Testis (tissue), 3 donors: ENCODE data around the gene MCM5. TPM values are rescaled to one million over a fixed set of nuclear protein-coding genes. Genes with fewer than 3 reads are reported as not detected.
"Not testable (repeated sequence)": the region's sequence is repeated elsewhere in the genome, so short reads cannot be mapped to it uniquely, and the experiment has no call there.

Source experiments
- DNase-seq: peaks from one replicate; pipeline ENCODE4 v3.0.0-alpha.2; 2019
- H3K27ac ChIP-seq, 2 donors: fragments of 200-600 bp; sonication (generic); one replicate each; pipeline ENCODE4 v1.5.1; 2019
- H3K27me3 ChIP-seq: fragments of 200-600 bp; sonication (generic); one replicate; pipeline ENCODE4 v1.5.1; 2019
- H3K36me3 ChIP-seq: fragments of 200-600 bp; sonication (generic); one replicate; pipeline ENCODE4 v1.5.1; 2017; ENCODE audit warnings: low read depth; ENCODE audit errors: missing control alignments
- H3K4me1 ChIP-seq: fragments of 200-600 bp; sonication (generic); one replicate; pipeline ENCODE4 v1.5.1; 2019
- H3K4me3 ChIP-seq, 2 donors: fragments of 200-600 bp; sonication (generic); one replicate each; pipeline ENCODE4 v1.5.1; 2017 to 2019
- H3K9me3 ChIP-seq: fragments of 200-600 bp; sonication (generic); one replicate; pipeline ENCODE4 v1.5.1; 2017
- POLR2A ChIP-seq: fragments of 450-650 bp; IDR thresholded peaks from one replicate; pipeline ENCODE4 v1.6.1; 2017; ENCODE audit warnings: antibody characterized with exemption, mild to moderate bottlenecking, moderate library complexity
- WGBS, 2 donors: methylation state at CpG; one replicate each; pipeline ENCODE4 v1.1.5; 2018; 5-methylcytosine and 5-hydroxymethylcytosine counted together
- intact Hi-C: fragments of 100-400 bp; cut with DNase I; formaldehyde crosslinking; loops from one replicate; pipeline ENCODE4 v1.15.1; 2023; ENCODE audit warnings: low total_unique reads
- polyA plus RNA-seq: library from polyadenylated mRNA; stranded (reverse); fragments of 350-450 nt; fragmentation: Illumina TruSeq; extraction: RNeasy Lipid Tissue Mini Kit (QIAGEN cat#74804); gene quantifications from one replicate; pipeline ENCODE4 v1.2.3, GENCODE V29; 2014; ENCODE audit warnings: low read depth, low replicate concordance; ENCODE audit not compliant: insufficient read depth
- total RNA-seq, 2 donors: library from RNA; depleted of rRNA; stranded (reverse); fragments of >200 nt; gene quantifications; one replicate each; pipeline ENCODE4 v1.2.3, GENCODE V29; 2016
- TF ChIP-seq, protein P1 (sequence below), 3 experiments: fragments of 450-650 bp in 2 of 3; fragments of 200-600 bp in 1 of 3; sonication (generic) in 1 of 3; IDR thresholded peaks; one replicate each; pipeline ENCODE4 v1.5.1; 2016 to 2019; ENCODE audit warnings: antibody characterized with exemption in 3 of 3, mild to moderate bottlenecking in 2 of 3, moderate library complexity in 1 of 3

Gene MCM5
- total and polyA plus RNA-seq, 3 donors from 2014 or later = 34.3 to 49.6 (median 42.1) TPM

DNA sequence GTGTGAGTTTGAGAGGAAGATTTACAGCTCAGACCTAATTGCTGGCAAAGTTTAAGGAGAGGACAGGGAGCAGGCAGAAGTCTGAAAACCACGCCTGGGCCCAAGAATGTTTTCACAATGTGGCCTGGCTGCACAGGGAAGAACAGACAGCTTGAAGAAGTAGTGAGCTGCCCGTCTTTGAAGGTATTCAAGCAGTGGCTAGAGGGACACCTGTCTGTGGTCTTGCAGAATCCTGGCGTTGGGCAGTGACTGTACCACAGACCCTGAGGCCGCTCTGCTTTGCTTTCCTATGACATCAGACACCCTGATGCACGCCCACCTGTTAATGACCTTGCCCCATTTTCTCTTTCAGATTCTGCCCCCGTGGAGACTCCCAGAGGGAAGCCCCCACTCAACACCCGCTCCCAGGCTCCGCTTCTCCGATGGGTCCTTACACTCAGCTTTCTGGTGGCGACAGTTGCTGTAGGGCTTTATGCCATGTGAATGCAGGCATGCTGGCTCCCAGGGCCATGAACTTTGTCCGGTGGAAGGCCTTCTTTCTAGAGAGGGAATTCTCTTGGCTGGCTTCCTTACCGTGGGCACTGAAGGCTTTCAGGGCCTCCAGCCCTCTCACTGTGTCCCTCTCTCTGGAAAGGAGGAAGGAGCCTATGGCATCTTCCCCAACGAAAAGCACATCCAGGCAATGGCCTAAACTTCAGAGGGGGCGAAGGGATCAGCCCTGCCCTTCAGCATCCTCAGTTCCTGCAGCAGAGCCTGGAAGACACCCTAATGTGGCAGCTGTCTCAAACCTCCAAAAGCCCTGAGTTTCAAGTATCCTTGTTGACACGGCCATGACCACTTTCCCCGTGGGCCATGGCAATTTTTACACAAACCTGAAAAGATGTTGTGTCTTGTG, 6.6 kb upstream of the MCM5 start:
- no peak for DNase-seq
- Histone ChIP-seq H3K27me3 (no peaks in the 10 kb centered on the region), H3K4me1 (peaks cover 35% of the 10 kb centered on the region), H3K9me3 (no peaks in the 10 kb centered on the region), H3K36me3 (no peaks in the 10 kb centered on the region), H3K4me3 (no peak overlapping the region), H3K27ac (peak overlapping the region; percentile 76 to 81)
- WGBS, 2 donors = 44 to 68% methylated on average over 14 to 16 of the region's 16 CpGs
- TF ChIP-seq, protein P1, sequence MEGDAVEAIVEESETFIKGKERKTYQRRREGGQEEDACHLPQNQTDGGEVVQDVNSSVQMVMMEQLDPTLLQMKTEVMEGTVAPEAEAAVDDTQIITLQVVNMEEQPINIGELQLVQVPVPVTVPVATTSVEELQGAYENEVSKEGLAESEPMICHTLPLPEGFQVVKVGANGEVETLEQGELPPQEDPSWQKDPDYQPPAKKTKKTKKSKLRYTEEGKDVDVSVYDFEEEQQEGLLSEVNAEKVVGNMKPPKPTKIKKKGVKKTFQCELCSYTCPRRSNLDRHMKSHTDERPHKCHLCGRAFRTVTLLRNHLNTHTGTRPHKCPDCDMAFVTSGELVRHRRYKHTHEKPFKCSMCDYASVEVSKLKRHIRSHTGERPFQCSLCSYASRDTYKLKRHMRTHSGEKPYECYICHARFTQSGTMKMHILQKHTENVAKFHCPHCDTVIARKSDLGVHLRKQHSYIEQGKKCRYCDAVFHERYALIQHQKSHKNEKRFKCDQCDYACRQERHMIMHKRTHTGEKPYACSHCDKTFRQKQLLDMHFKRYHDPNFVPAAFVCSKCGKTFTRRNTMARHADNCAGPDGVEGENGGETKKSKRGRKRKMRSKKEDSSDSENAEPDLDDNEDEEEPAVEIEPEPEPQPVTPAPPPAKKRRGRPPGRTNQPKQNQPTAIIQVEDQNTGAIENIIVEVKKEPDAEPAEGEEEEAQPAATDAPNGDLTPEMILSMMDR (IDR thresholded peaks at IDR 0.05) = no peak
- TF ChIP-seq POLR2A = no peak
- intact Hi-C loops = no loop called here

DNA sequence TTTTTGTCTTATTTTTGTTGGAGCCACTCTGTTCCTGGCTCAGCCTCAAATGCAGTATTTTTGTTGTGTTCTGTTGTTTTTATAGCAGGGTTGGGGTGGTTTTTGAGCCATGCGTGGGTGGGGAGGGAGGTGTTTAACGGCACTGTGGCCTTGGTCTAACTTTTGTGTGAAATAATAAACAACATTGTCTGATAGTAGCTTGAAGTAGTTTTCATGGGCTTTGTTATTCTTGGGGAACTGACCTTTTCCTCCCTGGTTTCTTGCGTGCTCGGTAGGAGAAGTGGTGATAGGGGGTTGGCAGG, 6.0 kb upstream of the MCM5 start:
- Histone ChIP-seq H3K4me3 (no peak overlapping the region), H3K27ac (peak overlapping the region; percentile 76 to 81), H3K27me3 (no peaks in the 10 kb centered on the region), H3K4me1 (peaks cover 35% of the 10 kb centered on the region), H3K36me3 (no peaks in the 10 kb centered on the region), H3K9me3 (no peaks in the 10 kb centered on the region)
- intact Hi-C loops = no loop called here
- WGBS, 2 donors = 31 to 35% methylated on average over 4 of the region's 4 CpGs
- peak; percentile 81 for DNase-seq
- TF ChIP-seq, protein P1 (IDR thresholded peaks at IDR 0.05) = no peak
- no peak for TF ChIP-seq POLR2A

DNA sequence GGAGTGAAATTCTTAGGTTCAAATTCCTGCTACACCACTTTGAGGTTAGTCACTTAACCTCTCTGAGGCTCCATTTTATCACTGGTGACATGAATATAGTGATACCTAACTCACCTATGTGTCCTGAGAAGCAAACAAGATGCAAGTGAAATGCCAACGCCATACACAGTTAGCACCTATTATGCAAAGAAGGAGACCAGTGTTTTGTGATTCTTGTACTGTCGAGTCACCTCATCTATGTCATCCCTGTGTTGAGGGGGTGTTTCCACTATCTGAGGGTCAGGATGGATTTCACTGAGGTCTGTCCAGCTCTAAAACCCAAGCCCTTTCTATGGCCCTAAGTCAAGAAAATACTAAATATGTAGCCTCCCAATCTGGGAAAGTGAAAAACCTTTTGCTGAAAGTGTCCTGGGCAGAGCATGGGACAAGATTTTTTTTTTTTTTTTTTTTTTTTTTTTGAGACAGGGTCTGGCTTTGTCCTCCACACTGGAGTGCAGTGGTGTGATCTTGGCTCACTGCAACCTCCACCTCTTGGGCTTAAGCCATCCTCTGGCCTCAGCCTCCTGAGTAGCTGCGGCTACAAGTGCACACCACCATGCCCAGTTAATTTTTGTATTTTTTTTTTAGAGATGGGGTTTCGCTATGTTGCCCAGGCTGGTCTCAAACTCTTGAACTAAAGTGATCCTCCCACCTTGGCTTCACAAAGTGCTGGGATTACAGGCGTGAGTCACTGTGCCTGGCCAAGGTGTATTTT, 5.0 kb upstream of the MCM5 start:
- intact Hi-C loops = no loop called here
- Histone ChIP-seq H3K36me3 (no peaks in the 10 kb centered on the region), H3K27me3 (no peaks in the 10 kb centered on the region), H3K9me3 (no peaks in the 10 kb centered on the region), H3K4me1 (peaks cover 40% of the 10 kb centered on the region), H3K27ac (peak overlapping the region in 1 of 2 donors; percentile 76), H3K4me3 (no peak overlapping the region)
- no peak for DNase-seq
- TF ChIP-seq, protein P1 (IDR thresholded peaks at IDR 0.05) = no peak
- TF ChIP-seq POLR2A = no peak
- 84 to 85% methylated on average over 5 of the region's 5 CpGs for WGBS, 2 donors

DNA sequence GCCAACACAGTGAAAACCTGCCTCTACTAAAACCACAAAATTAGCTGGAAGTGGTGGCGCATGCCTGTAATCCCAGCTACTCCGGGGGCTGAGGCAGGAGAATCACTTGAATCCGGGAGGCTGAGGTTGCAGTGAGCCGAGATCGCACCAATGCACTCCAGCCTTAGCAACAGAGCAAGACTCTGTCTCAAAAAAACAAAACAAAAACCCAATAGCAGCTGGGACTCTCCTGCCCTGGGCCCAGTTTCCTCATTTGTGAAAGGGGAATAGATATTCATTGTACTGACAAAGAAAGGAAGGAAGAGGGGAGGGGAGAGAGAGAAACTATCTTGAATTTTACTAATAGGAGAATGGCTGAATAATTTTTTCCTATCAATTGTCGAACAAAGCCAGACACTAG, 3.3 kb upstream of the MCM5 start:
- WGBS, 2 donors = 51 to 69% methylated on average over 3 to 6 of the region's 6 CpGs
- H3K9me3 ChIP-seq, DNase-seq, H3K36me3 ChIP-seq, H3K4me3 ChIP-seq, intact Hi-C loops, H3K27me3 ChIP-seq: not testable (repeated sequence)
- Histone ChIP-seq H3K4me1 (peaks cover 48% of the 10 kb centered on the region), H3K27ac (peak overlapping the region; percentile 12 to 27)

DNA sequence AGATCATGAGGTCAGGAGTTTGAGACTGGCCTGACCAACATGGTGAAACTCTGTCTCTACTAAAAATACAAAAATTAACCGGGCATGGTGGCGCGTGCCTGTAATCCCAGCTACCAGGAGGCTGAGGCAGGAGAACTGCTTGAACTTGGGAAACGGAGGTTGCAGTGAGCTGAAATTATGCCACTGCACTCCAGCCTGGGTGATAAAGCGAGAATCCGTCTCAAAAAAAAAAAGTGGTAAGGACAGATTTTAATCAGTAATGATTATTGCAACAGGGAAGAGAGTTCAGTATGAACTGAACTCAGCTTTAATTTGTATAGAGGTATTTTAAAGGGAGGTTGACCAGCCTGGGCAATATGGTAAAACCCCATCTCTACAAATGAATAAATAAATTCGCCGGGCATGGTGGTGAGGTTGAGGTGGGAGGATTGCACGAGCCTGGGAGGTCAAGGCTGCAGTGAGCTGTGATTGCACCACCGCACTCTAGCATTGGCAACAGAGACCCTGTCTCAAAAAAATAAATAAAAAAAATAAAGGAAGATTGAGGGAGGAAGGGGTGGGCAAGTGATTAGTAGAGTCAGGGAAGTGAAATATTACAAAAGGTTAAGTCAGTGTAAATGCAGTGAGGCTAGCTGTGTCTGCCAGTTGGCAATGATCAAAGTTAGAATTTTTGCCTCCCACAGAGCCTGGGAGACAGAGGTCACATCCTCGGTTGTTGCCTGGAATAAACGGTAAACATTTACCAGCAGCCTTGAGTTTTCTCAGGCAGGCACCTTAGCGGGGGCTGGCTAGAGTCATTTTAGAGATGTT, 2.6 kb upstream of the MCM5 start:
- Histone ChIP-seq H3K4me1 (peaks cover 48% of the 10 kb centered on the region), H3K36me3 (no peaks in the 10 kb centered on the region), H3K27ac (peak overlapping the region; percentile 27 to 40), H3K9me3 (no peaks in the 10 kb centered on the region), H3K4me3 (no peak overlapping the region), H3K27me3 (no peaks in the 10 kb centered on the region)
- intact Hi-C loops = no loop called here
- DNase-seq = peak; percentile 68
- WGBS, 2 donors = 38 to 62% methylated on average over 13 of the region's 13 CpGs
- no peak for TF ChIP-seq POLR2A
- TF ChIP-seq, protein P1 (IDR thresholded peaks at IDR 0.05) = no peak
